NCI-H345 treated with DMSO at 0.1 percent for 48 hours (cell line): ENCODE measurements around the gene TRIM45.
"Not testable (repeated sequence)": the region's sequence is repeated elsewhere in the genome, so short reads cannot be mapped to it uniquely, and the experiment has no call there.

Experiments
- DNase-seq: peaks from one replicate; lab custom pipeline; 2025; ENCODE audit not compliant: unreplicated experiment; lab: John Stamatoyannopoulos, UW

TRIM45 gene

DNA sequence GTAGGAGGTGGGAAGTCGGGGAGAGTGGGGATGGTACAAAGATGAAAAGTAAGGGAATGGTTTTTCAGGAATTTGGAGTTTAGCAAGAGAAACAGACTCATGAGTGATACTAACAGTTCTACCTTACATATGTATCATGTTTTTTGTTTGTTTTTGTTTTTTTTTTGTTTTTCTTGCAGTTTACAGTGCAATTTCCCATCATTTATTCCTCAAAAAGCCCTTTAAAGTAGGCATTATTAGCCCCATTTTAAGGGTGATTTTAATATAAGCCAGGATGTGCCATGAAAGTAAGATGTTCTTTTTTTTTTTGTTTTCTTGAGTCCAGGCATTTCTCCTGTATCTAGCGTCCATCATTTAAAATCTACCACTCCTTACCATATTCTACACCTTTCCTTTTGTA is 13.8 kb upstream of the TRIM45 start:
- DNase-seq: no peak

- no peak for DNase-seq
Observed at GRCh38 chr1:117130526-117130925, 9.0 kb upstream of the TRIM45 start.

DNA sequence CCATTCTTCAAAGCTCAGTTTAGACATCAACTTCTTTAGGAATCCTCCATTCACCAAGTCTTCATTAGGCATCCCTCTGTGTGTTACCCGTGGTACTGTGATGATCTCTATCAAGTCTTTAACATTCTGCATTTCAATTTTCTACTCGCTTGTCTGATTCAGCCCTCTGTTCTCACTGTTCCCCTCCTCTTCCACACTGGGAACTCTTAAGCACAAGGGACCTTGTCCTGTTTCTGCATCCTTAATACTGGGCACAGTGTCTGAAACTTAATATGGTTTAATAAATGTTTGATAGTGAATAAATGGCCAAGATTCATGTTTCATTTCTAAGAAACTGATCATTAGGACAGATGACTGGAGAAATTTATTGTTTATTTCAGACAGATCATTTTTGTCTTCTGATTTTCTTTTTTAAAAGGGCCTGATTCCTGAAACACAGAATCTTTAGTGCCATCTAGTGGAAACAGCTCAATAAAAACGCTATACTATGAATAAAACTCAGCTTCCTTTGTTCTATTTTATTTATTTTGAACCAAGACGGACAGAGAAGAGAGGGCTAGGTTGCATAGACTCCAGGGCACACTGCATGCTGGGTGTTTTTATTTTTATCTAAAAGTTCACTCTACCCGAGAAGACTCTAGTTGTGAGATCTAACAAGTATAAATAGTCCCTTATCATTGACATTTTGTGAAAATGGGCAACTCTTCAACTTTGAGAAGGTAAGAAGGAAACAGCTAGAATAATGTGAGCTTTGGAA is 7.0 kb upstream of the TRIM45 start:
- peak; percentile 33 for DNase-seq

GRCh38 chr1:117127795-117128194 is 6.2 kb upstream of the TRIM45 start:
- DNase-seq: no peak

GRCh38 chr1:117124661-117125060 is 3.1 kb upstream of the TRIM45 start:
- no peak for DNase-seq

GRCh38 chr1:117123274-117123673 is 1.7 kb upstream of the TRIM45 start:
- DNase-seq: no peak

- DNase-seq: no peak
Observed at GRCh38 chr1:117122330-117123025, 929 bp upstream of the TRIM45 start.

DNA sequence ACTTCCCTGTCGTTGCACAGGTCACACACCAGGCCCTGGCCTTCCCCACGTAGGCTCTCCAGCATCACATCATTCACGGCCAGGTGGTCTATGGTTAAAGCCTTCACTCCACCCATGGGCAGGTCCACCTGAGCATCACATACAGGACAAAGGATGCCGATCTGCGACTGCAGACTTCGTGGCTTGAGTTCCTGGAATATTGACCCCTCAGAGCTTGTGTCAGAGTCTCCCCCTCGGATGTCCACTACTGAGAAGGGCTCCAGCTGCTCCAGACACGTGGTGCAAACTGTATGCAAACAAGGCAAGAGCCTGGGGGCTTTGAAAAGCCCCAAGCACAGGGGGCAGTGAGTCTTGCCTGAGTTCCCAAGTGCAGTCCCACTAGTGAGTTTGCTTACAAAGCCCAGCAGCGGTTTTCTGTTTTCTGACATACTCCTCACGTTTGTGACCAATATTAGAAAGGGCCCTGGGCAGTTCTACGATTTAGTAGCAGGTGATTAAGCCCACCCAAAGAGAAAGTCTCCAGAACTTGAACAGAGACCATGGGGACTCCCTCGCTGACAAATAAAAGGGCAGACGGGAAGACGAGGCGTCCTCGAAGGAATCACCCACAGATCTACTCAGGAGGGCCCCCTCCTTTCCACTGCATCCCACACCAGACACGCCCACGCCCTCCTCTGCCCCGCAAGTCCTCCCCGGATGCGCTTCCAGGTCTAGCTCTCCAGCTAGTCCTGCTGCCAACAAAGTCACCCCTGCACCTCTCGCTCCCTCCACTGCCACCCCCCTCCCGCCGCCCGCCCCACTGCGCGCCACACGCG is 568 bp downstream of the TRIM45 start:
- DNase-seq: no peak

- not testable (repeated sequence) for DNase-seq
Observed at GRCh38 chr1:117119144-117119543, 2.4 kb downstream of the TRIM45 start.

- DNase-seq: no peak
Observed at GRCh38 chr1:117118137-117118536, 3.4 kb downstream of the TRIM45 start.

GRCh38 chr1:117117697-117118096 is 3.9 kb downstream of the TRIM45 start:
- no peak for DNase-seq

DNA sequence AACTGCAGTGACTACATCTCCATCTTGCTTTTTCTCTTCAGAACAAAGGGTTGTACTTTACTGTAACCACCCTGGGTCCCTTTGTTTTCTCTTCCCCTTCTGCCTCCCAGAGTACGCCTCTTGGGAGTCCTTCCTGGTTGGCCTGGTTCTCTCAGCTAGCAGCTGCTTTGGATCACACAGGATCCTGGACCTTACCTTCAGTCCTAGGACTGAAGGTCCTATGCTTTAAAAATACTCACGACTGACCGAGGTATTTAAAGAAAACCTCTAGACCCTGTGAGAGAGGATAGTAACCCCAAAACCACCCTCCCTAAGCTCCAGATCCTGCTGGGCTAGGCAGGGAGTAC is 4.8 kb downstream of the TRIM45 start:
- no peak for DNase-seq

- DNase-seq: no peak
Observed at GRCh38 chr1:117116090-117116783, 5.3 kb downstream of the TRIM45 start.

GRCh38 chr1:117114877-117115276 is 6.7 kb downstream of the TRIM45 start:
- DNase-seq: no peak

- DNase-seq: no peak
Observed at GRCh38 chr1:117113199-117113598, 8.3 kb downstream of the TRIM45 start.

DNA sequence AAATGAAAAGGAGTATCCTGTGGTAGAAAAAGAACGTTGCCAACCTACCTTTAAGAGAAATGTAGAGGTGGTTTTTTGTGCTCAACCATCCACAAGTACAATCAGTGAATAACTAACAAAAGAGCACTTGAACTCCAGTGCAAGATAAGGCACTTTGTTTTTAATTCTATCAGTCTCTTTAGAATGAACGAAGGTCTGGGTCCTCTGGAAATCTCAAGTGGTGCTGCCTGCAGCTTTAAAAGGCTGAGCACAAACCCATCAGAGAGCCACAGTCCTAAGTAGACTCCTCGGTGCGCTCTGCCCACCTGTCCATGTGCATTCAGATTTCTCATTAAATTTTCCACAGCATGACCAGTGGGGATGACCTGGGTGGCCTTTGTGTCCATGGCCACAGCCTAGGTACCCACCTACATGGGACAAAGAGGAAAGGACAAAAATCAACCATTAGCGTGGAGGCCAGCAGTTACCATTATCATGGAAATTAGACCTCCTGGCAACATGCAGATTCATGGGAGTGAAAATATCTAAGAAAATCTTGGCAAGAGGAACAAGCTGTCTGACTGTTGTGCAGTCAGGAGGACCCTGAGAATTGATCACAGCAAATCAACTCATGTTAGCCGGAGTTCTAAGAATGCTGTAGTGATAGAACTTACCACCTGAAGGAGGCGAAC is 9.4 kb downstream of the TRIM45 start:
- peak; percentile 76 for DNase-seq

GRCh38 chr1:117110774-117111173 is 10.8 kb downstream of the TRIM45 start:
- no peak for DNase-seq

- DNase-seq: no peak
Observed at GRCh38 chr1:117107364-117107763, 14.2 kb downstream of the TRIM45 start.

DNA sequence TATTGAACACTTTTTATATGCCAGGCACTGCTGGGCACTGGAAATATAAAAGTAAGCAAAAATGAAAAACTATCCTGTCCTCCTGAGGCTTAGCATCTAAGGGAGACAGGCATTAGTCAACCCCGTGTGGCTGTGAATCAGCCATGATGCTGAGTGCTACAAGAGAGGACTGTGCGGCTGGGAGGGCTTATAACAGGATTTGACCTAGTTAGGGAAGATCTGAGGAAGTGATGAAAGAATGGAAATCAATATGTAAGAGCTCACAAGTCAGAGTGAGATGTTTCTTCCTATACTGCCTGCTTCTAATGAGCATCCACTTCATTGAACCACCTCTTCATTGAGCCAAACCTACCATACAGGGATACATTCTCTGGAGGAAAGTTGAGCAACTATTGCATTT is 15.1 kb downstream of the TRIM45 start:
- no peak for DNase-seq

GRCh38 chr1:117105722-117106121 is 15.8 kb downstream of the TRIM45 start:
- no peak for DNase-seq

DNA sequence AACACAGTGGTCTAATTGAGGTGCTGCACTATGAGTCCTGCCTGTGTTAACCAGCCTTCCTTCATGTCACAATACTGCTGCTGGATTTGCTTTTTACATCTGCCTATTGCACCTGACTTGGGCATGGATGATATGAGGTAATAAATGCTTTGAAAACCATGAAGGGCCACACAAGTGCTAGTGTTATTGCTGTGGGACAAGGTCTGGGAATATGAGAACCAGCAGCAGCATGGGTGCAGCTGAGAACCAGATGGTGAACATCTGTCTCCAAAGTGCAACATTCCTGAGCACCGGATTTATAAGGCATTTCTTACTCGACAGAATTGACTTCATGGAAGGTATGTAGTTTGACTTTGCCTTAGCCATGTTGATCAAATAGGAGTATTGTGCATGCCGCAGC is 16.6 kb downstream of the TRIM45 start:
- DNase-seq: no peak
